ENCODE results near the gene ZNF48.

- TF ChIP-seq NRF1 (IDR thresholded peaks at IDR 0.05; ENCODE audit: low read depth, low read length) (no peak), YY1 (IDR thresholded peaks at IDR 0.05; ENCODE audit: low read depth) (no peak)
These were observed 11.7 kb upstream of the ZNF48 start for GRCh38 chr16:30383521-30383920.

Data from SK-N-SH (cell line).